Keratinocyte (primary cell): ENCODE results near the gene DUSP28.

Experiments used
- EZH2 ChIP-seq: IDR thresholded peaks from one replicate; pipeline ENCODE4 v1.6.1; 2012; ENCODE audit warnings: inconsistent platforms, mild to moderate bottlenecking, low read length, moderate library complexity
- TF ChIP-seq, protein P1 (sequence below), 3 experiments: IDR thresholded peaks in 1 of 3; conservative IDR thresholded peaks in 1 of 3; optimal IDR thresholded peaks in 1 of 3; 2 replicates in 2 of 3; 3 replicates in 1 of 3; pipeline versions ENCODE3 to v1.5.1; 2011; ENCODE audit warnings: low read length in 3 of 3, mild to moderate bottlenecking in 3 of 3, moderate library complexity in 2 of 3, control low read depth in 1 of 3, inconsistent platforms in 1 of 3; ENCODE audit not compliant: insufficient read depth in 2 of 3; ENCODE audit errors: extremely low read depth in 1 of 3

DNA sequence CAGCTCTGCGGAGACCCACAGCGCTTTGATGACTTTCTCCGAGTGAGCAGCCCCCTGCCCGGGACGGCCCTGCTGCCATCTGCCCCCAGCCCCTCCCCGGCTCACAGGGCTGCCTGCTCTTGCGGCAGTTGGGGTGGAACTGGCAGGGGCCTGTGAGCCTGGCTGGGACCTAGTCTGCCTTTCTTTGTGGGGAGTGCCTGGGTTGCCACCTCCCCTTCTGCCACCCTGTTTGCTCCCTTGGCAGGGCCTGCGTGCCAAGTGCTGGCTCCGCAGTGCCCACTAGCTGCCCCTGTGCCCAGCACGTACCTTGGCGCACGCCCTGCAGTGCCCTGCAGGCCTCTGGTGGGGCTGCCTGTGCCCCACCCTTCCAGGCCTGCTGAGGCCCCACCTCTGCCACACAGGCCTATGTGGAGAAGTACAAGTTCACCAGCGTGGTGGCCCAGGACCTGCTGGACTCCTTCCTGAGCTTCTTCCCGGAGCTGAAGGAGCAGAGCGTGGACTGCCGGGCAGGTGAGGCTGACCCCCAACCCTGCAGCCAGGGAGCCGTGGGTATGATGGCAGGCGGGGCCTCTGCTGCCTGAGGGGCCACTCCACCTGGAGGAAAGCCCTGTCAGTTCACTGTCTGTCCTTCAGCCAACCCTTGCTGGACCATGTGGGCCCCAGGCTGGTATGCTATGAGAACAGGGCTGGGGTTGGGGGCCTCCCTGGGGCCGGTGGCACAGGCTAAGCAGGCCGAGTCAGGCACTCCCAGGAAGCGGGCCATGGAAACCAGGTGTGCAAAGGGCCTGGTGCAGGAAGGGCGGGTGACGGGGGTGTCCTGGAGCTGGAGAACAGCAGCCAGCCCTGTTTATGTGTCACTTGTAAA lies 15.2 kb downstream of the DUSP28 start:
- TF ChIP-seq, protein P1, sequence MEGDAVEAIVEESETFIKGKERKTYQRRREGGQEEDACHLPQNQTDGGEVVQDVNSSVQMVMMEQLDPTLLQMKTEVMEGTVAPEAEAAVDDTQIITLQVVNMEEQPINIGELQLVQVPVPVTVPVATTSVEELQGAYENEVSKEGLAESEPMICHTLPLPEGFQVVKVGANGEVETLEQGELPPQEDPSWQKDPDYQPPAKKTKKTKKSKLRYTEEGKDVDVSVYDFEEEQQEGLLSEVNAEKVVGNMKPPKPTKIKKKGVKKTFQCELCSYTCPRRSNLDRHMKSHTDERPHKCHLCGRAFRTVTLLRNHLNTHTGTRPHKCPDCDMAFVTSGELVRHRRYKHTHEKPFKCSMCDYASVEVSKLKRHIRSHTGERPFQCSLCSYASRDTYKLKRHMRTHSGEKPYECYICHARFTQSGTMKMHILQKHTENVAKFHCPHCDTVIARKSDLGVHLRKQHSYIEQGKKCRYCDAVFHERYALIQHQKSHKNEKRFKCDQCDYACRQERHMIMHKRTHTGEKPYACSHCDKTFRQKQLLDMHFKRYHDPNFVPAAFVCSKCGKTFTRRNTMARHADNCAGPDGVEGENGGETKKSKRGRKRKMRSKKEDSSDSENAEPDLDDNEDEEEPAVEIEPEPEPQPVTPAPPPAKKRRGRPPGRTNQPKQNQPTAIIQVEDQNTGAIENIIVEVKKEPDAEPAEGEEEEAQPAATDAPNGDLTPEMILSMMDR (optimal IDR thresholded peaks at IDR 0.05 in 1 of 3, IDR thresholded peaks at IDR 0.05 in 1 of 3, conservative IDR thresholded peaks at IDR 0.05 in 1 of 3; ENCODE audit: extremely low read depth in 1 of 3, insufficient read depth in 2 of 3, low read length in 3 of 3): no peak
- TF ChIP-seq EZH2: no peak
